ENCODE results near the gene LRRC14B. TPM values are rescaled to one million over a fixed set of nuclear protein-coding genes. Genes with fewer than 3 reads are reported as not detected.

Gene LRRC14B
- total and polyA plus RNA-seq, 2 of the 13 experiments (the other 11 are each of a cell fraction or from before 2014, with no cell fraction given): not detected

DNA sequence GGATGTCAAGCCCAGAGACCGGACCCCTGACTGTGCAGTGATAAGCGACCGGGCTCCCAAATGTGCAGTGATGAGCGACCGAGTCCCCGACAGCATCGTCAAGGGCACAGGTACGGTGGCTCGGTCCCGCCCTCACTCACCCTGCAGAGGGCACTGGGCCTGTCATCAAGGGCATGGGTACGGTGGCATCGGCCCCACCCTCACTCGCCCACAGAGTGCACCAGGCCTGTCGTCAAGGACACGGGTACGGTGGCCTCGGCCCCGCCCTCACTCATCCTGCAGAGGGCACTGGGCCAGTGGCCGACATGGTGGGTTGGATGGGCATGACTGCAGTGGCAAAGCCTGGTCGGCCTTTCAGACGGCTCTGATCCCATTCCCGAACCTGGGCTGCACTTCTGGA is 9.7 kb upstream of the LRRC14B start:
- Histone ChIP-seq H3K27me3 (ENCODE audit: control insufficient read depth in 1 of 2, insufficient read depth in 2 of 2, low read length in 2 of 2) (peaks cover 0 to 38% of the 10 kb centered on the region in 2 experiments), H3K79me2 (ENCODE audit: insufficient read depth, low read length) (no peaks in the 10 kb centered on the region), H4K20me1 (ENCODE audit: insufficient read depth, low read length) (no peaks in the 10 kb centered on the region), H3K4me1 (ENCODE audit: insufficient read depth, low read length) (no peaks in the 10 kb centered on the region), H3K4me2 (ENCODE audit: low read depth, low read length) (no peak overlapping the region), H3K9ac (ENCODE audit: insufficient read depth, low read depth, low read length) (no peak overlapping the region), H2AFZ (ENCODE audit: low read length) (no peak overlapping the region), H3K4me3 (replicated peaks in 1 of 3; ENCODE audit: insufficient read depth in 1 of 3, low read depth in 2 of 3, low read length in 3 of 3) (no peak overlapping the region), H3K9me3 (ENCODE audit: low read length) (no peaks in the 10 kb centered on the region), H3K27ac (ENCODE audit: extremely low read length, insufficient read depth, low read length) (no peak overlapping the region), H3K36me3 (replicated peaks in 1 of 2; ENCODE audit: control insufficient read depth in 1 of 2, insufficient read depth in 2 of 2, low read length in 2 of 2) (no peaks in the 10 kb centered on the region)
- no peak for ATAC-seq
- ChIA-PET CTCF (ENCODE audit: low intra/inter-chr PET ratio, low total read pairs) (no interaction called here), POLR2A (no interaction called here)
- no TSS peak for BruUV-seq (replicated peaks)
- FAIRE-seq: no peak
- no peak for DNase-seq (ENCODE audit: low spot score)
- intact Hi-C loops (cut with micrococcal nuclease; ENCODE audit: unreplicated experiment) (no loop called here), in situ Hi-C loops (cut with HindIII; ENCODE audit: extremely low pct_ligation_motif_present, low pct_unique_long_range_greater_than_20kb) (no loop called here)
- 60% methylated on average over 4 of the region's 22 CpGs for WGBS (ENCODE audit: low lambda C conversion rate)
- no peak for TF ChIP-seq ZNF432 (CRISPR knock-in tag; IDR thresholded peaks at IDR 0.05; ENCODE audit: borderline replicate concordance)

GRCh38 chr5:182126-182525 is 9.2 kb upstream of the LRRC14B start:
- Histone ChIP-seq H3K4me3 (replicated peaks in 1 of 3; ENCODE audit: insufficient read depth in 1 of 3, low read depth in 2 of 3, low read length in 3 of 3) (no peak overlapping the region), H3K79me2 (ENCODE audit: insufficient read depth, low read length) (no peaks in the 10 kb centered on the region), H4K20me1 (ENCODE audit: insufficient read depth, low read length) (no peaks in the 10 kb centered on the region), H3K4me2 (ENCODE audit: low read depth, low read length) (no peak overlapping the region), H3K27me3 (ENCODE audit: control insufficient read depth in 1 of 2, insufficient read depth in 2 of 2, low read length in 2 of 2) (peaks cover 0 to 37% of the 10 kb centered on the region in 2 experiments; a peak in 4 of 5 replicates), H2AFZ (ENCODE audit: low read length) (no peak overlapping the region), H3K9me3 (ENCODE audit: low read length) (no peaks in the 10 kb centered on the region), H3K36me3 (replicated peaks in 1 of 2; ENCODE audit: control insufficient read depth in 1 of 2, insufficient read depth in 2 of 2, low read length in 2 of 2) (no peaks in the 10 kb centered on the region), H3K27ac (ENCODE audit: extremely low read length, insufficient read depth, low read length) (no peak overlapping the region), H3K9ac (ENCODE audit: insufficient read depth, low read depth, low read length) (no peak overlapping the region), H3K4me1 (ENCODE audit: insufficient read depth, low read length) (no peaks in the 10 kb centered on the region)
- DNase-seq (ENCODE audit: low spot score): no peak
- ChIA-PET POLR2A (no interaction called here), CTCF (ENCODE audit: low intra/inter-chr PET ratio, low total read pairs) (no interaction called here)
- intact Hi-C loops (cut with micrococcal nuclease; ENCODE audit: unreplicated experiment): no loop called here
- WGBS (ENCODE audit: low lambda C conversion rate): 74% methylated on average over 12 of the region's 12 CpGs
- ATAC-seq: no peak
- TF ChIP-seq, protein P1, sequence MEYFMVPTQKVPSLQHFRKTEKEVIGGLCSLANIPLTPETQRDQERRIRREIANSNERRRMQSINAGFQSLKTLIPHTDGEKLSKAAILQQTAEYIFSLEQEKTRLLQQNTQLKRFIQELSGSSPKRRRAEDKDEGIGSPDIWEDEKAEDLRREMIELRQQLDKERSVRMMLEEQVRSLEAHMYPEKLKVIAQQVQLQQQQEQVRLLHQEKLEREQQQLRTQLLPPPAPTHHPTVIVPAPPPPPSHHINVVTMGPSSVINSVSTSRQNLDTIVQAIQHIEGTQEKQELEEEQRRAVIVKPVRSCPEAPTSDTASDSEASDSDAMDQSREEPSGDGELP (IDR thresholded peaks at IDR 0.05; ENCODE audit: borderline replicate concordance, low read depth): no peak
- TF ChIP-seq XBP1 (CRISPR knock-in tag; IDR thresholded peaks at IDR 0.05) (no peak), ZNF281 (CRISPR knock-in tag; IDR thresholded peaks at IDR 0.05; ENCODE audit: borderline replicate concordance) (no peak), FIP1L1 (IDR thresholded peaks at IDR 0.05; ENCODE audit: borderline replicate concordance, insufficient read depth, low read depth, low read length) (no peak), CTCF (CRISPR knock-in tag; IDR thresholded peaks at IDR 0.05) (no peak), ZNF496 (CRISPR knock-in tag; IDR thresholded peaks at IDR 0.05; ENCODE audit: insufficient replicate concordance) (no peak), ATF5 (CRISPR knock-in tag; IDR thresholded peaks at IDR 0.05; ENCODE audit: low read depth) (no peak), ZSCAN31 (CRISPR knock-in tag; IDR thresholded peaks at IDR 0.05; ENCODE audit: low read depth) (no peak), IRX3 (CRISPR knock-in tag; IDR thresholded peaks at IDR 0.05; ENCODE audit: borderline replicate concordance, low read depth) (no peak), AGO2 (optimal IDR thresholded peaks at IDR 0.05; ENCODE audit: low read depth, low read length) (no peak)
- no TSS peak for BruUV-seq (replicated peaks)
- FAIRE-seq: no peak
- in situ Hi-C loops (cut with HindIII; ENCODE audit: extremely low pct_ligation_motif_present, low pct_unique_long_range_greater_than_20kb): no loop called here
